Esophagus squamous epithelium (tissue), 4 donors: ENCODE results near the gene LIN7A.

ENCODE experiments used
- CTCF ChIP-seq, 6 experiments: fragments of 450-650 bp in 4 of 6; fragments of 200-600 bp in 2 of 6; sonication (generic) in 2 of 6; IDR thresholded peaks; one replicate each; pipeline ENCODE4 v1.5.1; 2016 to 2019; ENCODE audit warnings: antibody characterized with exemption in 6 of 6, mild to moderate bottlenecking in 4 of 6, moderate library complexity in 4 of 6
- POLR2A ChIP-seq, 4 donors: fragments of 450-650 bp; IDR thresholded peaks; one replicate each; pipeline ENCODE4 v1.6.1; 2017; ENCODE audit warnings: antibody characterized with exemption in 4 of 4, mild to moderate bottlenecking in 4 of 4, moderate library complexity in 3 of 4

- TF ChIP-seq POLR2A (IDR thresholded peaks at IDR 0.05) (no peak), CTCF (IDR thresholded peaks at IDR 0.05) (no peak)
Measured at GRCh38 chr12:80830533-80831088, 107.1 kb downstream of the LIN7A start.
